ENCODE measurements around the gene PCDHAC1.

PCDHAC1 gene

GRCh38 chr5:140969880-140970279 lies 43.8 kb downstream of the PCDHAC1 start:
- no peak for DNase-seq (ENCODE audit: low spot score)
- no peak for TF ChIP-seq CTCF (IDR thresholded peaks at IDR 0.05)
- no peak overlapping the region for H3K4me3 ChIP-seq
- no peak overlapping the region for H3K27ac ChIP-seq

- no peak for DNase-seq (ENCODE audit: low spot score)
- Histone ChIP-seq H3K27ac (no peak overlapping the region), H3K4me3 (no peak overlapping the region)
- no peak for TF ChIP-seq CTCF (IDR thresholded peaks at IDR 0.05)
Measured at GRCh38 chr5:140973550-140973949, 47.5 kb downstream of the PCDHAC1 start.

- TF ChIP-seq CTCF (IDR thresholded peaks at IDR 0.05): no peak
- DNase-seq (ENCODE audit: low spot score): no peak
- Histone ChIP-seq H3K27ac (no peak overlapping the region), H3K4me3 (no peak overlapping the region)
Measured at GRCh38 chr5:140977003-140977402, 50.9 kb downstream of the PCDHAC1 start.

GRCh38 chr5:140978260-140978659 lies 52.2 kb downstream of the PCDHAC1 start:
- H3K4me3 ChIP-seq: no peak overlapping the region
- DNase-seq (ENCODE audit: low spot score): no peak
- no peak overlapping the region for H3K27ac ChIP-seq
- TF ChIP-seq CTCF (IDR thresholded peaks at IDR 0.05): no peak

GRCh38 chr5:140978983-140979382 lies 52.9 kb downstream of the PCDHAC1 start:
- no peak for DNase-seq (ENCODE audit: low spot score)
- TF ChIP-seq CTCF (IDR thresholded peaks at IDR 0.05): no peak
- no peak overlapping the region for H3K27ac ChIP-seq
- no peak overlapping the region for H3K4me3 ChIP-seq

All from coronary artery (tissue), 2 donors.